Left renal cortex interstitium (tissue), 4 donors: ENCODE data around the gene CYP3A5. TPM values are rescaled to one million over a fixed set of nuclear protein-coding genes. Genes with fewer than 3 reads are reported as not detected.
"Not testable (repeated sequence)": the region's sequence is repeated elsewhere in the genome, so short reads cannot be mapped to it uniquely, and the experiment has no call there.

Source experiments
- DNase-seq, 4 donors: peaks; one replicate each; pipeline ENCODE4 v3.0.0-alpha.2; 2013; ENCODE audit warnings: low read depth in 4 of 4, low spot score in 2 of 4, missing footprints in 1 of 4
- polyA plus RNA-seq, 4 donors: library from polyadenylated mRNA; unstranded; fragments of 120-200 nt; gene quantifications; one replicate each; pipeline ENCODE4 v1.2.1, GENCODE V29; 2013; ENCODE audit not compliant: insufficient read length in 4 of 4

Gene CYP3A5
- polyA plus RNA-seq, 4 donors = 1.5 to 2.8 (median 1.8) TPM

- no peak for DNase-seq
These were observed 36.3 kb downstream of the CYP3A5 start for GRCh38 chr7:99643464-99643863.

GRCh38 chr7:99642027-99642426 is 37.8 kb downstream of the CYP3A5 start:
- DNase-seq = no peak

- DNase-seq = no peak
These were observed 40.5 kb downstream of the CYP3A5 start for GRCh38 chr7:99639267-99639666.

- DNase-seq = no peak
These were observed 41.1 kb downstream of the CYP3A5 start for GRCh38 chr7:99638731-99639130.

- DNase-seq = not testable (repeated sequence)
These were observed 42.4 kb downstream of the CYP3A5 start for GRCh38 chr7:99637414-99637813.

GRCh38 chr7:99631295-99632109 is 48.3 kb downstream of the CYP3A5 start:
- DNase-seq = no peak

- no peak for DNase-seq
These were observed 50.2 kb downstream of the CYP3A5 start for GRCh38 chr7:99629643-99630042.

GRCh38 chr7:99628471-99629465 is 51.0 kb downstream of the CYP3A5 start:
- no peak for DNase-seq

GRCh38 chr7:99627513-99627912 is 52.3 kb downstream of the CYP3A5 start:
- no peak for DNase-seq

- DNase-seq = no peak
These were observed 53.1 kb downstream of the CYP3A5 start for GRCh38 chr7:99626661-99627060.

GRCh38 chr7:99625961-99626360 is 53.8 kb downstream of the CYP3A5 start:
- no peak for DNase-seq

GRCh38 chr7:99625321-99625720 is 54.5 kb downstream of the CYP3A5 start:
- DNase-seq = no peak

- DNase-seq = no peak
These were observed 55.3 kb downstream of the CYP3A5 start for GRCh38 chr7:99624484-99624883.

GRCh38 chr7:99623702-99624447 is 55.9 kb downstream of the CYP3A5 start:
- no peak for DNase-seq

GRCh38 chr7:99623091-99623693 is 56.6 kb downstream of the CYP3A5 start:
- no peak for DNase-seq

- DNase-seq = no peak
These were observed 57.2 kb downstream of the CYP3A5 start for GRCh38 chr7:99622596-99622995.

- DNase-seq = no peak
These were observed 58.5 kb downstream of the CYP3A5 start for GRCh38 chr7:99621271-99621670.

GRCh38 chr7:99619571-99620130 is 60.1 kb downstream of the CYP3A5 start:
- DNase-seq = no peak

GRCh38 chr7:99618726-99619125 is 61.1 kb downstream of the CYP3A5 start:
- no peak for DNase-seq

- no peak for DNase-seq
These were observed 62.5 kb downstream of the CYP3A5 start for GRCh38 chr7:99617192-99617781.
